Activated B cell treated with CpG ODN at 0.5 μM for 24 hours (primary cell): ENCODE results near the gene FALEC. TPM values are rescaled to one million over a fixed set of nuclear protein-coding genes. Genes with fewer than 3 reads are reported as not detected.

Experiments
- ATAC-seq: fragments of 200-7000 bp; cut with Tn5 transposase; one replicate; pipeline ENCODE4 v1.10.0; 2021; ENCODE audit warnings: low read depth, mild to moderate bottlenecking, moderate library complexity
- CTCF ChIA-PET: fragments of 350-600 bp; sonication (Branson Sonifier 250); formaldehyde crosslinking; loops from one replicate; lab custom pipeline; 2021; ENCODE audit warnings: antibody characterized with exemption; lab: Charles Lee
- POLR2A ChIA-PET: fragments of 350-600 bp; sonication (Branson Sonifier 250); formaldehyde crosslinking; loops from one replicate; lab custom pipeline; 2021; ENCODE audit warnings: antibody characterized with exemption; lab: Charles Lee
- DNase-seq: peaks from one replicate; pipeline ENCODE4 v3.0.0; 2022
- H3K27ac Mint-ChIP-seq: one replicate; pipeline ENCODE4 v1.8.0; 2020; ENCODE audit warnings: mixed read lengths
- H3K27me3 Mint-ChIP-seq: one replicate; pipeline ENCODE4 v1.8.0; 2021; ENCODE audit warnings: mixed read lengths
- H3K36me3 Mint-ChIP-seq: one replicate; pipeline ENCODE4 v1.8.0; 2021; ENCODE audit warnings: low read depth, mixed read lengths
- H3K4me1 Mint-ChIP-seq: one replicate; pipeline ENCODE4 v1.8.0; 2021; ENCODE audit warnings: mixed read lengths
- H3K4me3 Mint-ChIP-seq: one replicate; pipeline ENCODE4 v1.8.0; 2020; ENCODE audit warnings: mild to moderate bottlenecking, mixed read lengths
- H3K9me3 Mint-ChIP-seq: one replicate; pipeline ENCODE4 v1.8.0; 2020; ENCODE audit warnings: mixed read lengths
- intact Hi-C: fragments of 100-400 bp; cut with micrococcal nuclease; formaldehyde crosslinking; loops from one replicate; pipeline ENCODE4 v1.15.1; 2024
- total RNA-seq: library from RNA; stranded (reverse); gene quantifications from 2 replicates; pipeline ENCODE4 v1.2.3, GENCODE V29; 2022
- TF ChIP-seq, protein P1 (sequence below): fragments of 200-600 bp; IDR thresholded peaks from one replicate; pipeline ENCODE4 v1.8.0; 2022; ENCODE audit warnings: antibody characterized with exemption, mild to moderate bottlenecking

FALEC gene
- total RNA-seq, 1 donor from 2014 or later = 1.1 TPM

DNA sequence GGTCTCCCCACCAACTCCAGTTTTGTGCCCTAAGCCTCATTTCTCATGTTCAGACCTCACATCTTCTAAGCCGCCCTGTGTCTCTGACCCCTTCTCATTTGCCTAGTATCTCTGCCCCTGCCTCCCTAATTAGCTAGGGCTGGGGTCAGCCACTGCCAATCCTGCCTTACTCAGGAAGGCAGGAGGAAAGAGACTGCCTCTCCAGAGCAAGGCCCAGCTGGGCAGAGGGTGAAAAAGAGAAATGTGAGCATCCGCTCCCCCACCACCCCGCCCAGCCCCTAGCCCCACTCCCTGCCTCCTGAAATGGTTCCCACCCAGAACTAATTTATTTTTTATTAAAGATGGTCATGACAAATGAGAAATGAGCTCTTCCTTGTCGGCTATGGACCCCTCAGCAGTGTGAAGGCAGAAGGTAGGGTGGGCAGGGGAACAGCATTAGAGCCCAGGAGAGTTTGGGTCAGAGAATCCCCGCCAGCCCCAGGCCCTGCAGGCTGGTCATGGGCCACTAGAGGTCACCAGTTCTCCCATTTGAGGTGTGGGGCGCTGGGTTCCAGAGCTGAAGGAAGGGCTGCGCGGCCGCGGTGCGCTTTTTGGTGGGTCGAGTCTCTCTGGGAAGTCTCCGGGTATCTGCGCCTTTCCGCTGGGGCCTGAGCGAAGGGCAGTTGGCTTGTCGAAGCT lies 45.2 kb downstream of the FALEC start:
- H3K9me3 Mint-ChIP-seq = no peaks in the 10 kb centered on the region
- POLR2A ChIA-PET = interaction anchor here (0.5 to 14.0 kb wide), 13 partner anchors 8 to 265 kb away, joined by 3 to 1106 read pairs (median 6); partner anchors contain the start of genes ADAMTSL4, ENSA, FALEC and GOLPH3L
- CTCF ChIA-PET = interaction anchor here (0.6 to 13.3 kb wide), 35 partner anchors 10 to 446 kb away, joined by 3 to 358 read pairs (median 4); partner anchors contain the start of genes CTSS, ENSA, FALEC and GOLPH3L
- H3K4me3 Mint-ChIP-seq = peak overlapping the region; percentile 96
- ATAC-seq = peak; percentile 29
- peaks cover 50% of the 10 kb centered on the region for H3K4me1 Mint-ChIP-seq
- intact Hi-C loops = loop anchor here (1.0 to 10.0 kb wide), 7 partner anchors 43 to 447 kb away; partner anchors contain the start of genes CTSS, ENSA, FALEC and GOLPH3L
- no peaks in the 10 kb centered on the region for H3K27me3 Mint-ChIP-seq
- TF ChIP-seq, protein P1, sequence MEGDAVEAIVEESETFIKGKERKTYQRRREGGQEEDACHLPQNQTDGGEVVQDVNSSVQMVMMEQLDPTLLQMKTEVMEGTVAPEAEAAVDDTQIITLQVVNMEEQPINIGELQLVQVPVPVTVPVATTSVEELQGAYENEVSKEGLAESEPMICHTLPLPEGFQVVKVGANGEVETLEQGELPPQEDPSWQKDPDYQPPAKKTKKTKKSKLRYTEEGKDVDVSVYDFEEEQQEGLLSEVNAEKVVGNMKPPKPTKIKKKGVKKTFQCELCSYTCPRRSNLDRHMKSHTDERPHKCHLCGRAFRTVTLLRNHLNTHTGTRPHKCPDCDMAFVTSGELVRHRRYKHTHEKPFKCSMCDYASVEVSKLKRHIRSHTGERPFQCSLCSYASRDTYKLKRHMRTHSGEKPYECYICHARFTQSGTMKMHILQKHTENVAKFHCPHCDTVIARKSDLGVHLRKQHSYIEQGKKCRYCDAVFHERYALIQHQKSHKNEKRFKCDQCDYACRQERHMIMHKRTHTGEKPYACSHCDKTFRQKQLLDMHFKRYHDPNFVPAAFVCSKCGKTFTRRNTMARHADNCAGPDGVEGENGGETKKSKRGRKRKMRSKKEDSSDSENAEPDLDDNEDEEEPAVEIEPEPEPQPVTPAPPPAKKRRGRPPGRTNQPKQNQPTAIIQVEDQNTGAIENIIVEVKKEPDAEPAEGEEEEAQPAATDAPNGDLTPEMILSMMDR = no peak
- H3K36me3 Mint-ChIP-seq = no peaks in the 10 kb centered on the region
- peak overlapping the region; percentile 98 for H3K27ac Mint-ChIP-seq
- peak; percentile 79 for DNase-seq

DNA sequence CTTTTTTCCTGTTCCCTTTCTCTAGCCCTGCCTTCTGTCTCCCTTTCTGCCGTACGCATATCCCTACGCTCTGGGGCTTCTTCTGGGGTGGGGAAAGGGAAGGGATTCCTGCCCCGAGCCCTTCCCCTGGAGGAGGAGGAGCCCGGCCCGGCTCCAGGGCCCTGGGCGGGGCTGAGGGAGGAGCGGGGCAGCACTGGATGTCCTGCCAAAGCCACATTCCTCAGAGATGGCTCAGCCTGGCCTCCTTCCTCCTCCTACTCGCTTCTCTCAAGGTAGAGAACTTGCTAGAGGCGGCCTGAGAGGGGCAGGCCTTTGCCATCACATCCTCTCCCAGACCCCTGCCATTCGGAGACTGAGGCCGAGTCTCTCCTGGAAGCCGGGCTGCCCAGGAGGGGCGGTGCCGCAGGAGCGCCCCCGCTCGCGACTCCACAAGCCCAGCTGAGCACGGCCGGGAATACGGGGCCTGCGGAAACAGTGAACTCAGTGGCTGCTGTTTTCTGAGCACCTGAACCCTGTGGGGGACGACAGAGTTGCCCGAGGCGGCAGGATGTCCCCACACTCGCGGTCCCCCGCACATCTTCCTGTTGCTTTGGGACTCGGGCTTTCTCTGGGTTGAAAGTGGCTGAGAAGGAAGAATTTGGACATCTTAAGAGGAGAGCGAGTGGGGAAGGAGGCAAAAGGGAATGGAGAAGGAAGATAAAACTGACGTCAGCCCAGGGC lies 45.9 kb downstream of the FALEC start:
- ChIA-PET CTCF (interaction anchor here (0.7 to 13.3 kb wide), 27 partner anchors 9 to 435 kb away, joined by 3 to 358 read pairs (median 5); partner anchors contain the start of genes ENSA, FALEC, GOLPH3L and MCL1), POLR2A (interaction anchor here (0.5 to 14.0 kb wide), 21 partner anchors 8 to 675 kb away, joined by 3 to 1106 read pairs (median 5); partner anchors contain the start of genes ADAMTSL4, ENSA, FALEC and GOLPH3L)
- TF ChIP-seq, protein P1 = no peak
- Mint-ChIP-seq H3K27me3 (no peaks in the 10 kb centered on the region), H3K9me3 (no peaks in the 10 kb centered on the region), H3K27ac (peak overlapping the region; percentile 98), H3K4me1 (peaks cover 57% of the 10 kb centered on the region), H3K4me3 (peak overlapping the region; percentile 96), H3K36me3 (no peaks in the 10 kb centered on the region)
- intact Hi-C loops = loop anchor here (1.0 to 10.0 kb wide), 6 partner anchors 44 to 446 kb away; partner anchors contain the start of genes CTSS, ENSA, FALEC and GOLPH3L
- DNase-seq (no peak), ATAC-seq (peak; percentile 8)

DNA sequence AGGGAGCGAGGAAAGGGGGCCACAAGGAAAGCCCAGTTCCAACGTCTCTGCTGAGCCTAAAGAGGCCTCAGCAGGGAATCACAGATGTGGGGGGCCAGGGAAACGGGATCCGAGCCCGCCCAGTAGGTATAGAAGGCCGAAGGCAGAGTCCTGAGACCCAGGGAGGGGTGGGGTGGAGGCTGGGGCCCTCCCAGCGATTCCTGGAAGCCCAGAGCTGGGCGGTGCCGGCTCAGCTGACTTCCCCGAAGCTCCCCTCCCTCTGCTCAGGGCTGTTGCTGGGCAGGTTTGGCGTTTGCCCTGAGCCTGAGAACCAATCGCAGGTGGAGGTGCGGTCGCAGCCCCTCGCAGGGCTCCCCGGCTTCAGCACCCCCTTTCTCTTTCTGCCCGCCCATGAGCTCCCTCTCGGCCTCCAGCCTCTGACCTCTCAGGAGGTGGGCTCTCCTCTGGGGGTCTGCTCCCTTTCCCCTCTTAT lies 46.5 kb downstream of the FALEC start:
- ChIA-PET POLR2A (interaction anchor here (0.6 to 14.0 kb wide), 16 partner anchors 14 to 675 kb away, joined by 3 to 1106 read pairs (median 5); partner anchors contain the start of genes ENSA, FALEC, GOLPH3L and MCL1), CTCF (interaction anchor here (0.9 to 13.3 kb wide), 9 partner anchors 9 to 306 kb away, joined by 3 to 358 read pairs (median 8); partner anchors contain the start of genes ENSA and MCL1)
- no peaks in the 10 kb centered on the region for H3K27me3 Mint-ChIP-seq
- ATAC-seq (peak; percentile 43), DNase-seq (peak; percentile 79)
- TF ChIP-seq, protein P1 = no peak
- H3K4me1 Mint-ChIP-seq = peaks cover 63% of the 10 kb centered on the region
- peak overlapping the region; percentile 98 for H3K27ac Mint-ChIP-seq
- no peaks in the 10 kb centered on the region for H3K9me3 Mint-ChIP-seq
- peak overlapping the region; percentile 96 for H3K4me3 Mint-ChIP-seq
- H3K36me3 Mint-ChIP-seq = no peaks in the 10 kb centered on the region
- intact Hi-C loops = loop anchor here (1.0 to 10.0 kb wide), 10 partner anchors 17 to 445 kb away; partner anchors contain the start of genes ARNT, CTSS, ENSA and FALEC

DNA sequence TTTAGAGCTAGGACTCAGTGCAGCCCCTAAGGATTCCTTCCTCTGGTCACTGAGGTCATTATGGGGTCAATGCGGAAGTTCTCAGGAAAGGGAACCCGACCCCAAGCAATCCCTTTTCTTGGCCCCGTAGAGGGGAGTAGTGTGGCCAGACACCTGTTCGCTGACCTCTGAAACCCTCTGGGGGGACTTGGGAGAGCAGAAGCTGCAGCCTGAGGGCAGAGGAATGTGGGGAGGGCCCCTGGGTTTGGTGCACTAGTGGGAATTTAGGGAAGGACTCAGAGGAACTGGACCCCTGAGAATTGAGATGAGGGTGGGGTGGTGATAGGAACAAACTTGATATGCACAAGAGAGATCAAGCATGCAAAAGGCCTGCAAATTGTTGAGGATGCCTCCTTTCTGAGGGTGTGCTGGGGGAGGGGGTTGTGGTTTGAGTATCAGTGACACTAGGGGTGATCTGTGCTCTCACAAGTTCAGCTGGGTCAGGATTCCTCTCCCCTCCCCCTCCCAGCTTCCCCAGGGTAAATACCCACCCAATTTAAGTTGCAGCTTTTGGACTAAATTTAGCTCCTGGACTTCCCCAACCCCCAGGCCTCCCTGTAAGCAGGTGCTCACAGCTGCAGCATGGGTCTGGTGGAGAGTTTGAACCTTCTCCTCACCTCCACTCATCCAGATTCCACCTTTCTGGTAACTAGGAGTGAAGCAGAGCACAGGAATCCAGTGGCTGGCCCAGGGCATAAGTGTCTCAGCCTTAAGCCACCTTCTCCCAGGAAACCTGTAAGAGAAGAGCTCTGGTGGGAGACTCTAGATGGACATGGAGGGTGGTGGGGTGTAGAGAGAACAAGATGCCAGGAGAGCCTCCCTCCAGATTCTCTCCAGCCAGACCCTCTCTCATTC lies 47.1 kb downstream of the FALEC start:
- Mint-ChIP-seq H3K9me3 (no peaks in the 10 kb centered on the region), H3K4me3 (peak overlapping the region; percentile 96), H3K36me3 (peaks cover 2% of the 10 kb centered on the region), H3K4me1 (peaks cover 70% of the 10 kb centered on the region), H3K27me3 (no peaks in the 10 kb centered on the region), H3K27ac (peak overlapping the region; percentile 98)
- intact Hi-C loops = loop anchor here (1.0 to 10.0 kb wide), 8 partner anchors 11 to 445 kb away; partner anchors contain the start of genes ARNT, CTSS, FALEC and MCL1
- TF ChIP-seq, protein P1 = no peak
- ChIA-PET POLR2A (interaction anchor here (0.6 to 14.0 kb wide), 24 partner anchors 14 to 1200 kb away, joined by 3 to 1106 read pairs (median 4); partner anchors contain the start of genes CTSS, ENSA, FALEC and GOLPH3L), CTCF (interaction anchor here (0.9 to 13.3 kb wide), 11 partner anchors 8 to 416 kb away, joined by 3 to 358 read pairs (median 5); partner anchors contain the start of genes ENSA, GOLPH3L and MCL1)
- DNase-seq = peak; percentile 69
- ATAC-seq = peak; percentile 63
